HG02981 (cell line): ENCODE results near the gene RAG2.
"Not testable (repeated sequence)": the region's sequence is repeated elsewhere in the genome, so short reads cannot be mapped to it uniquely, and the experiment has no call there.

ENCODE experiments used
- ATAC-seq: cut with Tn5 transposase; IDR thresholded peaks from one replicate; pipeline ENCODE4 v1.9.1; 2021; ENCODE audit warnings: mild to moderate bottlenecking, moderate library complexity; ENCODE audit not compliant: unreplicated experiment

The RAG2 gene

DNA sequence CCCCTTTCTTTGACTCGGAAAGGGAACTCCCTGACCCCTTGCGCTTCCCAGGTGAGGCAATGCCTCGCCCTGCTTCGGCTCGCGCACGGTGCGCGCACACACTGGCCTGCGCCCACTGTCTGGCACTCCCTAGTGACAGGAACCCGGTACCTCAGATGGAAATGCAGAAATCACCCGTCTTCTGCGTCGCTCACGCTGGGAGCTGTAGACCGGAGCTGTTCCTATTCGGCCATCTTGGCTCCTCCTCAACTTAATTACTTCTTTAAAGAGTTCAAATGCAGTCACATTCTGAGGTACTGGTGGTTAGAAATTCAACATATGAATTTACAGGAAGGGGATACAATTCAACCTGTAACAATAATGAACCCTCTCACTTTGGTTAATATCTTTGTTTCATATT is 40.6 kb downstream of the RAG2 start:
- not testable (repeated sequence) for ATAC-seq

DNA sequence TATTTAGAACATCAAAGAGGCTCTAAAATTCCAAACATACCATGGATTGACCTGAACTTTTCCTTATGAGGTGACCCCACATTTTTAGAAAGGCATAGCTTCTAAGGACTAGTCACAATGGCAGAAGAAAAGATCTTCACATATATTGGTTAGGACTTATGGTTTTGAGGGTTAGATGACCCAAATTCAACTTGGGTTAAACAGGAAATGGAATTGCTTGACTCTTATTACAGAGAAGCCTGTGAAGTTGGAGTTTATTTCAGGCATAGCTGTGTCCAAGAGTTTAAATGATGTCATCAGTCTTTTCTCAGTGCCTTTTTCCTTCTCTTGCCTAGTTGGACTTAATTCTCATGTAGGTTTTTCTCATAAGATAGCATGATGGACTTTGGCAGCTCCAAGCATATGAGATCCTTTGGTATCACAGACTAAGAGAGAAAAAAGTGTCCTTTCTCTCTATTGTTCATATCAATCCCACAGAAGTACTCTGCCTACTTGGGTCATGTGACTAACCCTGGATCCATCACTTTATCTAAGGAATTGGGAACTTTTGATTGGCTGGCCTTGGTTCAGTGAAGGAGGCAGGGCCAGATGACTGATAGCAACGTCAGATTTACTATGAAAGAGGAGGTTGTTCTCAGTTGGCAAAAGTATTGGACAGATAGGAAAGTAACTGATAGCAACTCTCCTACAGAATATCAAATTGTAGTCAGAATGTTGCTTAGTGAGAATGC is 47.5 kb downstream of the RAG2 start:
- ATAC-seq = no peak
